GM21423 (cell line): ENCODE measurements around the gene FAM222A.

Source experiments
- ATAC-seq: cut with Tn5 transposase; IDR thresholded peaks from one replicate; pipeline ENCODE4 v1.9.1; 2021; ENCODE audit warnings: mild to moderate bottlenecking, moderate library complexity; ENCODE audit not compliant: unreplicated experiment

The FAM222A gene

GRCh38 chr12:109818253-109818652 is 104.6 kb downstream of the FAM222A start:
- ATAC-seq, result no peak

GRCh38 chr12:109818905-109819500 is 105.4 kb downstream of the FAM222A start:
- ATAC-seq, result no peak
